ENCODE data around the gene GFOD2. TPM values are rescaled to one million over a fixed set of nuclear protein-coding genes. Genes with fewer than 3 reads are reported as not detected.

The GFOD2 gene
- total and polyA plus RNA-seq, 2 of the 8 experiments (the other 6 are each of a cell fraction or from before 2014, with no cell fraction given), result 21.4 to 33.2 TPM

- peak; percentile 50; the same call in 1 of the 2 replicates for TF ChIP-seq SP4 (IDR thresholded peaks at IDR 0.05; ENCODE audit: low read length)
- peak; percentile 66; the same call in 1 of the 2 replicates for TF ChIP-seq PHF8 (conservative IDR thresholded peaks at IDR 0.05; ENCODE audit: low read depth, low read length)
- TF ChIP-seq GTF2F1 (IDR thresholded peaks at IDR 0.05; ENCODE audit: borderline replicate concordance, low read depth, low read length), result no peak
- TF ChIP-seq POU5F1 (IDR thresholded peaks at IDR 0.05; ENCODE audit: low read depth, low read length), result no peak
- TF ChIP-seq YY1 (IDR thresholded peaks at IDR 0.05; ENCODE audit: low read depth, low read length), result 0 out of 2 replicates have a peak, but pooled peaks have one; percentile 23
- no peak for TF ChIP-seq CEBPB (IDR thresholded peaks at IDR 0.05; ENCODE audit: low read depth, low read length)
- no peak for TF ChIP-seq SAP30 (IDR thresholded peaks at IDR 0.05; ENCODE audit: insufficient read depth, insufficient replicate concordance, low read length)
- no peak for TF ChIP-seq ZNF274 (IDR thresholded peaks at IDR 0.05; ENCODE audit: borderline replicate concordance, extremely low read depth, low read length)
- no peak for TF ChIP-seq ATF3 (IDR thresholded peaks at IDR 0.05; ENCODE audit: insufficient read depth, low read depth, low read length)
- TF ChIP-seq TBP (IDR thresholded peaks at IDR 0.05; ENCODE audit: low read depth, low read length), result peak; percentile 22; the same call in 1 of the 2 replicates
- no peak for TF ChIP-seq BACH1 (IDR thresholded peaks at IDR 0.05; ENCODE audit: low read length)
- TF ChIP-seq SRF (IDR thresholded peaks at IDR 0.05; ENCODE audit: low read depth, low read length), result no peak
- no peak for TF ChIP-seq TEAD4 (IDR thresholded peaks at IDR 0.05; ENCODE audit: low read depth, low read length)
- no peak for TF ChIP-seq KDM5A (IDR thresholded peaks at IDR 0.05; ENCODE audit: low read length)
- TF ChIP-seq CHD1 (IDR thresholded peaks at IDR 0.05; ENCODE audit: low read depth, low read length), result no peak
Measured at GRCh38 chr16:67719048-67719777, at the start of gene GFOD2 (continued).

Data from H1 (cell line).